ENCODE measurements around the gene C18orf32. TPM values are rescaled to one million over a fixed set of nuclear protein-coding genes. Genes with fewer than 3 reads are reported as not detected.
"Not testable (repeated sequence)": the region's sequence is repeated elsewhere in the genome, so short reads cannot be mapped to it uniquely, and the experiment has no call there.

Gene C18orf32
- total and polyA plus RNA-seq, 2 of the 13 experiments (the other 11 are each of a cell fraction or from before 2014, with no cell fraction given) = 17.6 to 20.6 TPM

- H3K36me3 ChIP-seq (replicated peaks in 1 of 2; ENCODE audit: control insufficient read depth in 1 of 2, insufficient read depth in 2 of 2, low read length in 2 of 2); ATAC-seq; in situ Hi-C loops (cut with HindIII; ENCODE audit: extremely low pct_ligation_motif_present, low pct_unique_long_range_greater_than_20kb); POLR2A ChIA-PET; H3K27ac ChIP-seq (ENCODE audit: extremely low read length, insufficient read depth, low read length); CTCF ChIA-PET (ENCODE audit: low intra/inter-chr PET ratio, low total read pairs); H3K4me1 ChIP-seq (ENCODE audit: insufficient read depth, low read length); H3K27me3 ChIP-seq (ENCODE audit: control insufficient read depth in 1 of 2, insufficient read depth in 2 of 2, low read length in 2 of 2); H2AFZ ChIP-seq (ENCODE audit: low read length); H4K20me1 ChIP-seq (ENCODE audit: insufficient read depth, low read length); DNase-seq (ENCODE audit: low spot score); H3K4me3 ChIP-seq (replicated peaks in 1 of 3; ENCODE audit: insufficient read depth in 1 of 3, low read depth in 2 of 3, low read length in 3 of 3); FAIRE-seq; intact Hi-C loops (cut with micrococcal nuclease; ENCODE audit: unreplicated experiment); BruUV-seq (replicated peaks); H3K9ac ChIP-seq (ENCODE audit: insufficient read depth, low read depth, low read length); H3K9me3 ChIP-seq (ENCODE audit: low read length); H3K4me2 ChIP-seq (ENCODE audit: low read depth, low read length); H3K79me2 ChIP-seq (ENCODE audit: insufficient read depth, low read length): not testable (repeated sequence)
- 64% methylated on average over 7 of the region's 7 CpGs for WGBS (ENCODE audit: low lambda C conversion rate)
These were observed 36.6 kb upstream of the C18orf32 start for GRCh38 chr18:49523580-49524093.

GRCh38 chr18:49521216-49521835, 34.3 kb upstream of the C18orf32 start:
- Histone ChIP-seq H3K79me2 (ENCODE audit: insufficient read depth, low read length) (no peaks in the 10 kb centered on the region), H2AFZ (ENCODE audit: low read length) (no peak overlapping the region), H3K9ac (ENCODE audit: insufficient read depth, low read depth, low read length) (no peak overlapping the region), H3K27me3 (ENCODE audit: control insufficient read depth in 1 of 2, insufficient read depth in 2 of 2, low read length in 2 of 2) (peaks cover 2 to 3% of the 10 kb centered on the region in 2 experiments; a peak in 2 of 5 replicates), H3K27ac (ENCODE audit: extremely low read length, insufficient read depth, low read length) (no peak overlapping the region), H4K20me1 (ENCODE audit: insufficient read depth, low read length) (no peaks in the 10 kb centered on the region), H3K4me1 (ENCODE audit: insufficient read depth, low read length) (no peaks in the 10 kb centered on the region), H3K4me2 (ENCODE audit: low read depth, low read length) (no peak overlapping the region), H3K36me3 (replicated peaks in 1 of 2; ENCODE audit: control insufficient read depth in 1 of 2, insufficient read depth in 2 of 2, low read length in 2 of 2) (no peaks in the 10 kb centered on the region), H3K9me3 (ENCODE audit: low read length) (no peaks in the 10 kb centered on the region), H3K4me3 (replicated peaks in 1 of 3; ENCODE audit: insufficient read depth in 1 of 3, low read depth in 2 of 3, low read length in 3 of 3) (no peak overlapping the region)
- no peak for ATAC-seq
- no peak for DNase-seq (ENCODE audit: low spot score)
- in situ Hi-C loops (cut with HindIII; ENCODE audit: extremely low pct_ligation_motif_present, low pct_unique_long_range_greater_than_20kb) = no loop called here
- no TSS peak for BruUV-seq (replicated peaks)
- WGBS (ENCODE audit: low lambda C conversion rate) = 59% methylated on average over 6 of the region's 7 CpGs
- FAIRE-seq = no peak
- ChIA-PET CTCF (ENCODE audit: low intra/inter-chr PET ratio, low total read pairs) (no interaction called here), POLR2A (no interaction called here)
- intact Hi-C loops (cut with micrococcal nuclease; ENCODE audit: unreplicated experiment) = no loop called here
- TF ChIP-seq ZNF569 (CRISPR knock-in tag; IDR thresholded peaks at IDR 0.05; ENCODE audit: borderline replicate concordance) = no peak
- TF ChIP-seq SRF (IDR thresholded peaks at IDR 0.05; ENCODE audit: low read depth, low read length) = no peak
- TF ChIP-seq MTF2 (CRISPR knock-in tag; IDR thresholded peaks at IDR 0.05; ENCODE audit: borderline replicate concordance) = no peak
- no peak for TF ChIP-seq CHD2 (IDR thresholded peaks at IDR 0.05; ENCODE audit: low read depth, low read length)
- no peak for TF ChIP-seq MLXIP (CRISPR knock-in tag; IDR thresholded peaks at IDR 0.05; ENCODE audit: borderline replicate concordance)
- TF ChIP-seq, protein P1, sequence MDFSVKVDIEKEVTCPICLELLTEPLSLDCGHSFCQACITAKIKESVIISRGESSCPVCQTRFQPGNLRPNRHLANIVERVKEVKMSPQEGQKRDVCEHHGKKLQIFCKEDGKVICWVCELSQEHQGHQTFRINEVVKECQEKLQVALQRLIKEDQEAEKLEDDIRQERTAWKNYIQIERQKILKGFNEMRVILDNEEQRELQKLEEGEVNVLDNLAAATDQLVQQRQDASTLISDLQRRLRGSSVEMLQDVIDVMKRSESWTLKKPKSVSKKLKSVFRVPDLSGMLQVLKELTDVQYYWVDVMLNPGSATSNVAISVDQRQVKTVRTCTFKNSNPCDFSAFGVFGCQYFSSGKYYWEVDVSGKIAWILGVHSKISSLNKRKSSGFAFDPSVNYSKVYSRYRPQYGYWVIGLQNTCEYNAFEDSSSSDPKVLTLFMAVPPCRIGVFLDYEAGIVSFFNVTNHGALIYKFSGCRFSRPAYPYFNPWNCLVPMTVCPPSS (IDR thresholded peaks at IDR 0.05) = no peak
- TF ChIP-seq HMG20B (CRISPR knock-in tag; conservative IDR thresholded peaks at IDR 0.05) = no peak
- no peak for TF ChIP-seq DMAP1 (CRISPR knock-in tag; IDR thresholded peaks at IDR 0.05)
- no peak for TF ChIP-seq PRDM10 (CRISPR knock-in tag; IDR thresholded peaks at IDR 0.05; ENCODE audit: low read depth)
- TF ChIP-seq MLLT10 (CRISPR knock-in tag; IDR thresholded peaks at IDR 0.05) = no peak

Measured in HepG2 (cell line).